Parathyroid adenoma (tissue), 2 donors: ENCODE results near the gene SPSB2.

Experiments used
- H2AFZ ChIP-seq: fragments of 300-600 bp; sonication (generic); one replicate; pipeline ENCODE4 v1.7.0; 2017; ENCODE audit warnings: antibody characterized with exemption, mild to moderate bottlenecking
- H3K27ac ChIP-seq: fragments of 300-600 bp; sonication (generic); one replicate; pipeline ENCODE4 v1.7.0; 2017
- H3K27me3 ChIP-seq: fragments of 300-600 bp; sonication (generic); one replicate; pipeline ENCODE4 v1.7.0; 2017; ENCODE audit warnings: low read length; ENCODE audit not compliant: control insufficient read depth, insufficient read depth
- H3K36me3 ChIP-seq: fragments of 300-600 bp; sonication (generic); one replicate; pipeline ENCODE4 v1.7.0; 2017; ENCODE audit warnings: low read length; ENCODE audit not compliant: control insufficient read depth, insufficient read depth
- H3K4me1 ChIP-seq: fragments of 300-600 bp; sonication (generic); one replicate; pipeline ENCODE4 v1.7.0; 2017; ENCODE audit warnings: control low read depth
- H3K4me2 ChIP-seq: fragments of 300-600 bp; sonication (generic); one replicate; pipeline ENCODE4 v1.7.0; 2017; ENCODE audit warnings: low read length
- H3K4me3 ChIP-seq: fragments of 300-600 bp; sonication (generic); one replicate; pipeline ENCODE4 v1.7.0; 2017; ENCODE audit warnings: low read depth, low read length
- H3K79me2 ChIP-seq: fragments of 300-600 bp; sonication (generic); one replicate; pipeline ENCODE4 v1.7.0; 2017; ENCODE audit warnings: control low read depth
- H3K9ac ChIP-seq: fragments of 300-600 bp; sonication (generic); one replicate; pipeline ENCODE4 v1.7.0; 2017; ENCODE audit warnings: mild to moderate bottlenecking
- H3K9me3 ChIP-seq: fragments of 300-600 bp; sonication (generic); one replicate; pipeline ENCODE4 v1.7.0; 2017; ENCODE audit warnings: low read length; ENCODE audit not compliant: control insufficient read depth
- CTCF ChIP-seq: fragments of 300-600 bp; sonication (generic); IDR thresholded peaks from one replicate; pipeline ENCODE4 v1.7.0; 2017; ENCODE audit warnings: antibody characterized with exemption, mild to moderate bottlenecking
- donor health status: primary hyperparathyroidism.

The SPSB2 gene

GRCh38 chr12:6863586-6864321, 9.3 kb downstream of the SPSB2 start:
- Histone ChIP-seq H3K27me3 (no peaks in the 10 kb centered on the region), H3K27ac (no peak overlapping the region), H3K9ac (no peak overlapping the region), H3K4me1 (peaks cover 8% of the 10 kb centered on the region), H3K4me3 (no peak overlapping the region), H3K36me3 (no peaks in the 10 kb centered on the region), H3K4me2 (no peak overlapping the region), H3K79me2 (no peaks in the 10 kb centered on the region), H2AFZ (no peak overlapping the region), H3K9me3 (no peaks in the 10 kb centered on the region)
- no peak for TF ChIP-seq CTCF

DNA sequence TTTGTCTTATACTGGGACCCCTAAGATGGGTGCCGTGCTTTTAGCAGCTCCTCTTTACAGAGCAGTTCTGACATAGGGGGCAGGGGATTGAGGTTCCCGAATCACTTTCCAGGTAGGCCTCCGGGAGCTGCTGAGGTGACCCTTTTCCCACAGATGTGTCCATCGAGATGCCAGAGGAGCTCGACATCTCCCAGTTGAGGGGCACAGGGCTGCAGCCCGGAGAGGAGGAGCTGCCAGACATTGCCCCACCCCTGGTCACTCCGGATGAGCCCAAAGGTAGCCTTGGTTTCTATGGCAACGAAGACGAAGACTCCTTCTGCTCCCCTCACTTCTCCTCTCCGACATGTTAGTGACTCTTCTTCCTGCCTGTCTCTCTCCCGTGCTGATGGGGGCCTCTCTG, 10.1 kb downstream of the SPSB2 start:
- Histone ChIP-seq H3K36me3 (no peaks in the 10 kb centered on the region), H3K4me3 (no peak overlapping the region), H3K4me2 (no peak overlapping the region), H3K9ac (no peak overlapping the region), H3K79me2 (peaks cover 2% of the 10 kb centered on the region), H2AFZ (no peak overlapping the region), H3K9me3 (no peaks in the 10 kb centered on the region), H3K4me1 (peaks cover 2% of the 10 kb centered on the region), H3K27ac (no peak overlapping the region), H3K27me3 (no peaks in the 10 kb centered on the region)
- TF ChIP-seq CTCF = no peak

GRCh38 chr12:6861391-6861790, 11.7 kb downstream of the SPSB2 start:
- Histone ChIP-seq H3K9ac (no peak overlapping the region), H3K4me1 (no peaks in the 10 kb centered on the region), H3K4me2 (no peak overlapping the region), H3K27me3 (no peaks in the 10 kb centered on the region), H3K27ac (no peak overlapping the region), H3K4me3 (no peak overlapping the region), H3K36me3 (no peaks in the 10 kb centered on the region), H2AFZ (no peak overlapping the region), H3K79me2 (peaks cover 5% of the 10 kb centered on the region), H3K9me3 (no peaks in the 10 kb centered on the region)
- TF ChIP-seq CTCF = no peak

- no peak for TF ChIP-seq CTCF
- Histone ChIP-seq H3K9me3 (no peaks in the 10 kb centered on the region), H3K4me2 (no peak overlapping the region)
Measured at GRCh38 chr12:6860942-6861341, 12.2 kb downstream of the SPSB2 start.

GRCh38 chr12:6860116-6860515, 13.0 kb downstream of the SPSB2 start:
- peaks cover 12% of the 10 kb centered on the region for H3K79me2 ChIP-seq
- H3K27me3 ChIP-seq = no peaks in the 10 kb centered on the region
- H3K4me2 ChIP-seq = no peak overlapping the region
- H3K4me3 ChIP-seq = no peak overlapping the region
- no peak for TF ChIP-seq CTCF
- H3K27ac ChIP-seq = no peak overlapping the region
- no peak overlapping the region for H3K9ac ChIP-seq
- no peaks in the 10 kb centered on the region for H3K4me1 ChIP-seq
- H3K9me3 ChIP-seq = no peaks in the 10 kb centered on the region
- H2AFZ ChIP-seq = no peak overlapping the region
- H3K36me3 ChIP-seq = no peaks in the 10 kb centered on the region

More at GRCh38 chr12:6860942-6861341, 12.2 kb downstream of the SPSB2 start:
- H3K27me3 ChIP-seq = no peaks in the 10 kb centered on the region
- no peaks in the 10 kb centered on the region for H3K4me1 ChIP-seq
- peaks cover 5% of the 10 kb centered on the region for H3K79me2 ChIP-seq
- H3K4me3 ChIP-seq = no peak overlapping the region
- no peak overlapping the region for H3K27ac ChIP-seq
- no peaks in the 10 kb centered on the region for H3K36me3 ChIP-seq
- H2AFZ ChIP-seq = no peak overlapping the region
- no peak overlapping the region for H3K9ac ChIP-seq
